ENCODE results near the gene FZD1.

DNA sequence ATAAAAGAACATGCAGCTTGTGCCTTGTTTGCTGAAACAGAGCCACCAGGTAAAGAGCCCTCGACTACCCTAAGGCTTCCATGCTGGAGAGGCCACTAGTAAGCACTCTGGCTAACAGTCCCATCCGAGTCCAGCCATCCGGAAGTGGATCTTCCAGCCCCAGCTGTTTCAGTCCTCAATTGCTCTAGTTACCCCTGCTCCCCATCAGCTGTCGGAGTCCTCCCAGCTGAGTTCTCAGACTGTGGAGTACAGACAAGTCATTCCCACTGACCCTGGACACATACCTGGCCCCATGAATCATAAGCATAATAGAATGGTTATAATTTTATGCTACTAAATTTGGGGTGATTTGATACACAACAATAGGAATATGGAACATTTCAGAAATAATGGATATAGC lies 13.5 kb upstream of the FZD1 start:
- TF ChIP-seq, protein P1, sequence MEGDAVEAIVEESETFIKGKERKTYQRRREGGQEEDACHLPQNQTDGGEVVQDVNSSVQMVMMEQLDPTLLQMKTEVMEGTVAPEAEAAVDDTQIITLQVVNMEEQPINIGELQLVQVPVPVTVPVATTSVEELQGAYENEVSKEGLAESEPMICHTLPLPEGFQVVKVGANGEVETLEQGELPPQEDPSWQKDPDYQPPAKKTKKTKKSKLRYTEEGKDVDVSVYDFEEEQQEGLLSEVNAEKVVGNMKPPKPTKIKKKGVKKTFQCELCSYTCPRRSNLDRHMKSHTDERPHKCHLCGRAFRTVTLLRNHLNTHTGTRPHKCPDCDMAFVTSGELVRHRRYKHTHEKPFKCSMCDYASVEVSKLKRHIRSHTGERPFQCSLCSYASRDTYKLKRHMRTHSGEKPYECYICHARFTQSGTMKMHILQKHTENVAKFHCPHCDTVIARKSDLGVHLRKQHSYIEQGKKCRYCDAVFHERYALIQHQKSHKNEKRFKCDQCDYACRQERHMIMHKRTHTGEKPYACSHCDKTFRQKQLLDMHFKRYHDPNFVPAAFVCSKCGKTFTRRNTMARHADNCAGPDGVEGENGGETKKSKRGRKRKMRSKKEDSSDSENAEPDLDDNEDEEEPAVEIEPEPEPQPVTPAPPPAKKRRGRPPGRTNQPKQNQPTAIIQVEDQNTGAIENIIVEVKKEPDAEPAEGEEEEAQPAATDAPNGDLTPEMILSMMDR (conservative IDR thresholded peaks at IDR 0.05) = no peak
- TF ChIP-seq EZH2 (IDR thresholded peaks at IDR 0.05; ENCODE audit: low read depth) = no peak

Data from PC-9 (cell line).